ENCODE data around the gene CRYGN. TPM values are rescaled to one million over a fixed set of nuclear protein-coding genes. Genes with fewer than 3 reads are reported as not detected.

Gene CRYGN
- total and polyA plus RNA-seq, 2 experiments from 2014 or later = 0.59 to 1.5 TPM

DNA sequence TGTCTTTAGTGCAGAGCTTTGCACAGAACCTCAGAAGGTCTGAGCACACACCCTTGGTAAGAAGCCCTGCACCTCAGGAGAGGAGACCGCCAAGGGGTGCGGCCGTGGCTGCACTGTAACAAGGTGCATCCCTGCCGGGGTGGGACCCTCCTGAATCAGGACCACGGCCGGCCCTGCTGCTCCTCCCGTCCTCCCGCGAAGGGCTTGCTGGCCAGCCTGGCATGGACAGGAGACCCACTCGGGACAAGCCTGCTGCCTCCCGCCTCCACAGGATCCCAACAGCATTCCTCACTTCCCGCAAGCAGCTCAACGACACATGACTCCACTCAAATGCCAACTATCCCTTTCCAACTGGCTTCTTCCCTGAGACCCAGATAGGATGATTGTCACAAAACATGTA lies 42.9 kb downstream of the CRYGN start:
- Histone ChIP-seq H3K36me3 (ENCODE audit: insufficient read depth) (no peaks in the 10 kb centered on the region), H4K20me1 (replicated peaks; ENCODE audit: insufficient read depth) (no peaks in the 10 kb centered on the region), H3F3A (replicated peaks; ENCODE audit: low read depth) (peaks cover 10% of the 10 kb centered on the region; the same call in 1 of the 2 replicates), H3K4me2 (no peak overlapping the region), H3K4me3 (no peak overlapping the region), H3K79me2 (replicated peaks; ENCODE audit: insufficient read depth) (no peaks in the 10 kb centered on the region), H3K4me1 (ENCODE audit: insufficient read depth) (no peaks in the 10 kb centered on the region), H3K27ac (ENCODE audit: low read depth) (no peak overlapping the region), H3K27me3 (ENCODE audit: insufficient read depth) (no peaks in the 10 kb centered on the region), H3K9me2 (ENCODE audit: insufficient read depth) (no peaks in the 10 kb centered on the region), H2AFZ (no peak overlapping the region)
- TF ChIP-seq NANOG (IDR thresholded peaks at IDR 0.05; ENCODE audit: borderline replicate concordance) (no peak), ZNF114 (CRISPR knock-in tag; IDR thresholded peaks at IDR 0.05) (no peak), ZNF331 (CRISPR knock-in tag; IDR thresholded peaks at IDR 0.05; ENCODE audit: low read depth) (no peak), CREB1 (CRISPR knock-in tag; IDR thresholded peaks at IDR 0.05; ENCODE audit: low read depth) (no peak), STAT1 (IDR thresholded peaks at IDR 0.05; ENCODE audit: unreplicated experiment) (no peak), JUNB (IDR thresholded peaks at IDR 0.05; ENCODE audit: unreplicated experiment) (no peak), EZH2phosphoT487 (IDR thresholded peaks at IDR 0.05; ENCODE audit: unreplicated experiment) (no peak)
- TF ChIP-seq, protein P1, sequence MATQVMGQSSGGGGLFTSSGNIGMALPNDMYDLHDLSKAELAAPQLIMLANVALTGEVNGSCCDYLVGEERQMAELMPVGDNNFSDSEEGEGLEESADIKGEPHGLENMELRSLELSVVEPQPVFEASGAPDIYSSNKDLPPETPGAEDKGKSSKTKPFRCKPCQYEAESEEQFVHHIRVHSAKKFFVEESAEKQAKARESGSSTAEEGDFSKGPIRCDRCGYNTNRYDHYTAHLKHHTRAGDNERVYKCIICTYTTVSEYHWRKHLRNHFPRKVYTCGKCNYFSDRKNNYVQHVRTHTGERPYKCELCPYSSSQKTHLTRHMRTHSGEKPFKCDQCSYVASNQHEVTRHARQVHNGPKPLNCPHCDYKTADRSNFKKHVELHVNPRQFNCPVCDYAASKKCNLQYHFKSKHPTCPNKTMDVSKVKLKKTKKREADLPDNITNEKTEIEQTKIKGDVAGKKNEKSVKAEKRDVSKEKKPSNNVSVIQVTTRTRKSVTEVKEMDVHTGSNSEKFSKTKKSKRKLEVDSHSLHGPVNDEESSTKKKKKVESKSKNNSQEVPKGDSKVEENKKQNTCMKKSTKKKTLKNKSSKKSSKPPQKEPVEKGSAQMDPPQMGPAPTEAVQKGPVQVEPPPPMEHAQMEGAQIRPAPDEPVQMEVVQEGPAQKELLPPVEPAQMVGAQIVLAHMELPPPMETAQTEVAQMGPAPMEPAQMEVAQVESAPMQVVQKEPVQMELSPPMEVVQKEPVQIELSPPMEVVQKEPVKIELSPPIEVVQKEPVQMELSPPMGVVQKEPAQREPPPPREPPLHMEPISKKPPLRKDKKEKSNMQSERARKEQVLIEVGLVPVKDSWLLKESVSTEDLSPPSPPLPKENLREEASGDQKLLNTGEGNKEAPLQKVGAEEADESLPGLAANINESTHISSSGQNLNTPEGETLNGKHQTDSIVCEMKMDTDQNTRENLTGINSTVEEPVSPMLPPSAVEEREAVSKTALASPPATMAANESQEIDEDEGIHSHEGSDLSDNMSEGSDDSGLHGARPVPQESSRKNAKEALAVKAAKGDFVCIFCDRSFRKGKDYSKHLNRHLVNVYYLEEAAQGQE (IDR thresholded peaks at IDR 0.05; ENCODE audit: unreplicated experiment) = no peak
- Mint-ChIP-seq H3K27ac (no peak overlapping the region), H3K9me3 (no peaks in the 10 kb centered on the region), H3K36me3 (ENCODE audit: low read depth) (peaks cover 10% of the 10 kb centered on the region), H3K27me3 (ENCODE audit: insufficient read depth, low read depth, poor library complexity) (peaks cover 23% of the 10 kb centered on the region), H3K4me3 (no peak overlapping the region), H3K4me1 (peaks cover 26% of the 10 kb centered on the region)
- no peak for ATAC-seq
- DNase-seq (ENCODE audit: low spot score) = no peak

DNA sequence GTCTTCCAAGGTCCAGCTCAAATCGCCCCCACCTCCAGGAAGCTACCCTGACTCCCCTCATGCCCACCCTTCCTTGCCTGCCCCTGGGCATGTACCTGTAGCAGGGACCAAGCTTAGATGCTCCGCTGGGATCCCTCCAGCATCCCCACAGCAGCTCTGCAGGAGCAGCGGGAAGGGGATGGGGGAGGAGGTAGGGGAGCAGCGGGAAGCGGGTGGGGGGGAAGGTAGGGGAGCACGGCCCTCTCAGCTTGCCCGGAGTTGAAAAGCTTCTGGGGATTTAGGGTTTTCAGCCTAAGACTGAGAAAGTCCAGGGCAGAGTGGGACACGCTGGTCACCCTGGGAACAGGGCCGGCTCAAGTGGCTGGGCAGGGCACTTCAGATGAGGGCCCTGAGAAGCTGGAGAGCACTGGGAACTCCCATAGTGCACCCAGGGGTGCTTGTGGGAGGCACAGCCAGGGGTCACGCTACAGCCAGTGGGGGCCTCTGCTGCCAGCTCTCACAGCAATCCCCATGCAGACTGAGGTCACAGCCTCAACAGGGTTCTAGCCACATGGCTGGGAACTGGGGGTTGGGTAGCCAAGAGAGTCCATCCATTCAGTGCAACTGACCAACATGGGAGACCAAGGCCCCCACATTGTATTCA lies 43.5 kb downstream of the CRYGN start:
- no peak for TF ChIP-seq EZH2phosphoT487 (IDR thresholded peaks at IDR 0.05; ENCODE audit: unreplicated experiment)
- H3K4me2 ChIP-seq = no peak overlapping the region
- H3K4me1 ChIP-seq (ENCODE audit: insufficient read depth) = no peaks in the 10 kb centered on the region
- peaks cover 10% of the 10 kb centered on the region; the same call in 1 of the 2 replicates for H3F3A ChIP-seq (replicated peaks; ENCODE audit: low read depth)
- no peak overlapping the region for H2AFZ ChIP-seq
- DNase-seq (ENCODE audit: low spot score) (no peak), ATAC-seq (no peak)
- Mint-ChIP-seq H3K9me3 (no peaks in the 10 kb centered on the region), H3K27ac (no peak overlapping the region), H3K27me3 (ENCODE audit: insufficient read depth, low read depth, poor library complexity) (peaks cover 18% of the 10 kb centered on the region), H3K36me3 (ENCODE audit: low read depth) (peaks cover 10% of the 10 kb centered on the region), H3K4me3 (no peak overlapping the region), H3K4me1 (peaks cover 25% of the 10 kb centered on the region)
- no peaks in the 10 kb centered on the region for H4K20me1 ChIP-seq (replicated peaks; ENCODE audit: insufficient read depth)
- no peaks in the 10 kb centered on the region for H3K79me2 ChIP-seq (replicated peaks; ENCODE audit: insufficient read depth)
- H3K9me2 ChIP-seq (ENCODE audit: insufficient read depth) = no peaks in the 10 kb centered on the region
- no peak overlapping the region for H3K4me3 ChIP-seq
- no peak overlapping the region for H3K27ac ChIP-seq (ENCODE audit: low read depth)
- no peaks in the 10 kb centered on the region for H3K36me3 ChIP-seq (ENCODE audit: insufficient read depth)
- no peaks in the 10 kb centered on the region for H3K27me3 ChIP-seq (ENCODE audit: insufficient read depth)

Measured in GM23338 (cell line).